HG03469 (cell line): ENCODE data around the gene SPATA7.

Source experiments
- ATAC-seq: cut with Tn5 transposase; IDR thresholded peaks from one replicate; pipeline ENCODE4 v1.9.1; 2021; ENCODE audit warnings: mild to moderate bottlenecking, moderate library complexity, moderate number of reproducible peaks; ENCODE audit not compliant: unreplicated experiment

The SPATA7 gene

GRCh38 chr14:88411039-88411438 is 25.6 kb downstream of the SPATA7 start:
- ATAC-seq: no peak

- ATAC-seq: no peak
Measured at GRCh38 chr14:88417594-88417993, 32.1 kb downstream of the SPATA7 start.

DNA sequence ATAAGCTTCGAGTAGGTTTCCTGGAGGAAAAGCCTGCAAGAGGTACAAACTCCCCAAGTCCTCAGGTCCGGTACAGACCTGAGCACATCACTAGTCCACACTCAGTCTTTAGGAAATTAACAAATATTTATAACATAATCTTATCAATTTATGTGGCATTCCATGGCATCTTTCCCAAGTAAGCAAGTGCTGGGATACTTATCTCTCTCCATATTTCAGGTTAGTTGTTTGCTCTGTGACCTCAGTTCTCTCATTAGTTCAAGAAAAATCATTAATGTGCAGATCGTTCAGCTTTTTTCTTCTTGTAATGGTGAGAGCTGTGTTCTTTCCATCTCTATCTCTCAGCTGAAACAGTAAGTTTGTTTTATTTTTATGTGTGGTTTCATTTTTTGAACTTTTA is 34.7 kb downstream of the SPATA7 start:
- ATAC-seq: no peak

DNA sequence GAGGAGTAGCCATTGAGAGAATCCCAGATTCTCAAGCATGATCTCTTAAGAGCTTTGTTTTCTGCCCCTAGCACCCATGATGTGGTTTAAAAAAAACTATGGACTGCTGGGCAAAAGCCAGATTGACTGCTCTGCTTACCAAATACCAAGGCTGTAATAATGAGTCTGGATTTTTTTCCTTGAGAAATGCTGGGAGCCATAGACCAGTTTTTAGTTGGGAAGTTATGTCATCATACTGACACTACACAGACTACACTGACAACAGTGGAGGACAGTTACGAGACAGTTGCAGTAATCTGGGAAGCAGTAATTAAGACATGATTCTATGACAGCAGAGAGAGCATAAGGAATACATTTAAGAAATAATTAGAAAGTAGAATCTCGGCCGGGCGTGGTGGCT is 35.8 kb downstream of the SPATA7 start:
- ATAC-seq: no peak

DNA sequence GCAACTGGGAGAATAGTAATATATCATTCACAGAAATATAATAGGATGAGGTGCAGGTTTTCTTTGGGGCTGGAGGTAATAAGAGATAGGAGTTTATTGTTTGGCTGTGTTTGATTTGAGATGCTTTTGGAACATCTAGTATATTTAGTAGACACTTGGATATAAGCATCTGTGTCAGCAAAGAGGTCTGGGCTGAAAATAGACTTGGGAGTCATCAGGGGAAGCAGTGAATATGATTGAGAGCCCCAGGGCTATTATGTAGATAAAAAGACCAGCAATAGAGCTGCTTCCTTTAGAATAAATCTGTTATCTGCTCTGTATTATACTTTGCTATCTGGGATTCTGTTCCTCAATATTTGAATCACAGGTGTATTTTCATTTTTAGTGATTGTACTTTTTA is 36.6 kb downstream of the SPATA7 start:
- no peak for ATAC-seq

- no peak for ATAC-seq
Measured at GRCh38 chr14:88422919-88423650, 37.6 kb downstream of the SPATA7 start.

DNA sequence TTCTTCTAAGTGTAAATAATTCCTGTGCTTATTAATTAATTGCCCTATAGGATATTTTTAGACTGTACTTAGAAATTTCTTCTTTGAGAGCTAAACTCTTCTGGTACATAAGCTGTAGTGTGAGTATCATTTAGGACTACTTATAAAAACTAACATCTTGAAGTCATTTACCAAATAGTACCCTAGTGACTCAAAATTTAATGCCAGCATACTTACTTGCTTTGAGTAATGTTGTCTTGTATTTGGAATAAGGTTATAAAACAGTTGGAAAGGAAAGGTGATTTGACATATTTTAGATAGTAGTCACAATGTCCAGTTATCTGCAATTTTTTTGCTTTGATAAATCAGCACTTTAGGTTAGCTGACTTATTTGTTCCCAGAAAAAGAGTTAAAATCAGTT is 39.1 kb downstream of the SPATA7 start:
- ATAC-seq: no peak

GRCh38 chr14:88426271-88426670 is 40.8 kb downstream of the SPATA7 start:
- ATAC-seq: no peak

GRCh38 chr14:88430976-88431375 is 45.5 kb downstream of the SPATA7 start:
- no peak for ATAC-seq

GRCh38 chr14:88437658-88438057 is 52.2 kb downstream of the SPATA7 start:
- no peak for ATAC-seq

GRCh38 chr14:88439088-88439487 is 53.6 kb downstream of the SPATA7 start:
- no peak for ATAC-seq

GRCh38 chr14:88452231-88452630 is 66.8 kb downstream of the SPATA7 start:
- no peak for ATAC-seq

DNA sequence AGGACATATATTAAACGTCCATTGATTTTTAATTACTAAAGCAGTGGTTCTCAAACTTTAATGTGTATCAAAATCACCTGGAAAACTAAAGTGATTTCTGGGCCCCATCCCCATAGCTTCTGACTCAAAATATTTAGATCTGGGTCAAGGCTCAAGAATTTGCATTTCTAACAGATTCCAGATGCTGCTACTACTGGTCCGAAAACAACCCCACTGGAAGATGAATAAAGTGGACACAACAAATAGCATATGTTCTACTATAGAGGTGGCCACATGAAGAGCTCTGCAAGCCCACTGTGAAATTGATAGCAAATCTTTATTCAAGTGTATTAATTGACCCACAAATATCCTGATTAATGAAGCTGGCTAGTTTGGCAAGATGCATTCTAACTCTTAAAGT is 69.4 kb downstream of the SPATA7 start:
- no peak for ATAC-seq

DNA sequence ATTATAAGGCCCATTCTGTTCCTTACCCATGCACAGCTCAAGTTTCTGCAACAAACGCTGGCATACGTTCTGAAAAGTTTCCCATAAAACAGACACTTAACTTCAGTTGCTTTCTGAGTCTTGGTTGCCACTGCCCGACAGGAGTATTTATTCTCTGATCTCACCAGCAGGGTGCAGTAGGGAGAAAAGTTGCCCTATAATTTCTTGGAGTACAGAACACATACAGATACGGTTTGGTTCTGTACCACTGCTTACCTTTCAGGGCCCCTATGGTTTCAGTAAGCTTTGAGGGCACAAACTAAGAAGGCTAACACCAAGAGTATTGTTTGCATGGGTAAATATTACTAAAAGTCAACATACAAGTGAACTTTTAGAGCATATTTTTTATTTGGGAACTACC is 77.9 kb downstream of the SPATA7 start:
- no peak for ATAC-seq

GRCh38 chr14:88468406-88468805 is 82.9 kb downstream of the SPATA7 start:
- ATAC-seq: no peak

GRCh38 chr14:88470542-88471440 is 85.3 kb downstream of the SPATA7 start:
- no peak for ATAC-seq

- no peak for ATAC-seq
Measured at GRCh38 chr14:88473791-88474190, 88.3 kb downstream of the SPATA7 start.

- no peak for ATAC-seq
Measured at GRCh38 chr14:88476214-88476774, 90.8 kb downstream of the SPATA7 start.

GRCh38 chr14:88476825-88477224 is 91.4 kb downstream of the SPATA7 start:
- ATAC-seq: no peak

DNA sequence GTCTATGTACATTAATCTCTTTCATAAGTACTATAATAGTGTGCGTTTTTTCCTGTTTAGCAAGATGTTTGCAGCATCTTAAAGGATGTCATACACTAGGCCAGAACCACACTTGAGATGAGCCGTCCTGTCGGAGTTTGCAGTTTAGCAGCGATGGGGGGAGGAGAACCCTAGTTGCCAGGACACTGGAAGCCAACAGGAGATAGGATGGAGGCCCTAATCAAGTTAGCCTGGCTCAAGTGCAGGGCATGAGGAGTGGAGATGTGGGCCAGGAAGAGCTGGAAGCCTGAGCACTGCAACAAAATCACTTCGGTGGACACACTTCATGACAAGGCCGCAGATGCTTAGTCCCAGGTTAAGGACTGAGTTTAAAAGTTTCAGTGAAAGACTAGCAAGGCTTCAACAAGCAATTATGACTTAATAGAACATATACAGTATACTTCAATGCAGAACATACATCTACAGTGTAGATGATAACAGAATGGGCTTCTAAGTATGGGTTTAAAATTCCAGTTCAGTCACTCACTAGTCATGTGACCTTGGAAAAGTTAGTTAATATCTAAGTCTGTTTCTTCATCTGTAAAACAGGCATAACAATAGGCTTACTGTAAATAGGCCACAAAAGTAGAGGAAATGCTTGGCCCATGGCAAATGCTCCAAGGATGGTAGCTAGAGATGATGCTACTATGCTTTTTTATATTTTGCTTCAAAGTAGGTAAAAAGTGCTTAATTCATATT is 92.2 kb downstream of the SPATA7 start:
- ATAC-seq: no peak

- no peak for ATAC-seq
Measured at GRCh38 chr14:88478931-88479330, 93.5 kb downstream of the SPATA7 start.
